ENCODE data around the gene NFYA. TPM values are rescaled to one million over a fixed set of nuclear protein-coding genes. Genes with fewer than 3 reads are reported as not detected.

NFYA gene
- total RNA-seq, 1 experiment from 2014 or later: 34.7 TPM

DNA sequence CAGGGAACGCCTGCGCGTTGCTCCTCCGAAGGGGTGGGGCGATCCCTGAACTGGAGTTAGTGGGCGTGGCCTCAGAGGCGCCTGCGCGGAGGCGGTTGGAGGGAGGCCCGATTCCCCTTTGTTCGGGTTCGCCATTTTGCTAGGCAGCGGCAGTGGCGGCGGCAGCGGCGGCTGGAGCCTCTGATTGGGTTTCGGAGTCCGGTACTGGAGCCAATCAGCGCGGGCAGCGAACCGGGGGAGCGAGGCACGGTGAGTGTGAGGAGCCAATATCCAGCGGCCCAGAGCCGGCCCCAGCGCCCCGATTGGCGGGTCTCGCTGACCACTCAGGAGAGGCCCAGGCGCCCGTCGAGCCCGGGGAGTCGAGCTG, at the start of gene NFYA (continued):
- no peak for TF ChIP-seq SMAD4 (CRISPR knock-in tag; IDR thresholded peaks at IDR 0.05)
- TF ChIP-seq ARID4B (CRISPR knock-in tag; IDR thresholded peaks at IDR 0.05; ENCODE audit: borderline replicate concordance): no peak
- TF ChIP-seq ZNF423 (CRISPR knock-in tag; IDR thresholded peaks at IDR 0.05): no peak

- H3K36me3 Mint-ChIP-seq: 0 out of 2 replicates have a peak, but pooled peaks cover 3% of the 10 kb centered on the region
- DNase-seq (ENCODE audit: low spot score): no peak
- peaks cover 14% of the 10 kb centered on the region for H3K4me1 Mint-ChIP-seq
- ChIA-PET CTCF (interaction anchor here (0.9 to 1.1 kb wide), 3 partner anchors 16 to 129 kb away, joined by 3 to 5 read pairs (median 4); partner anchors contain the start of gene UNC5CL), POLR2A (no interaction called here)
- H3K27me3 Mint-ChIP-seq (ENCODE audit: low read depth): peaks cover 3% of the 10 kb centered on the region; the same call in 1 of the 2 replicates
- no peak for TF ChIP-seq ELF4 (CRISPR knock-in tag; IDR thresholded peaks at IDR 0.05; ENCODE audit: low read depth)
- no peak overlapping the region for H3K4me3 Mint-ChIP-seq
- ATAC-seq: no peak
- peaks cover 8% of the 10 kb centered on the region for H3K9me3 Mint-ChIP-seq
- H3K27ac Mint-ChIP-seq: no peak overlapping the region
These were observed 49.7 kb upstream of the NFYA start for GRCh38 chr6:41023114-41023513.

DNA sequence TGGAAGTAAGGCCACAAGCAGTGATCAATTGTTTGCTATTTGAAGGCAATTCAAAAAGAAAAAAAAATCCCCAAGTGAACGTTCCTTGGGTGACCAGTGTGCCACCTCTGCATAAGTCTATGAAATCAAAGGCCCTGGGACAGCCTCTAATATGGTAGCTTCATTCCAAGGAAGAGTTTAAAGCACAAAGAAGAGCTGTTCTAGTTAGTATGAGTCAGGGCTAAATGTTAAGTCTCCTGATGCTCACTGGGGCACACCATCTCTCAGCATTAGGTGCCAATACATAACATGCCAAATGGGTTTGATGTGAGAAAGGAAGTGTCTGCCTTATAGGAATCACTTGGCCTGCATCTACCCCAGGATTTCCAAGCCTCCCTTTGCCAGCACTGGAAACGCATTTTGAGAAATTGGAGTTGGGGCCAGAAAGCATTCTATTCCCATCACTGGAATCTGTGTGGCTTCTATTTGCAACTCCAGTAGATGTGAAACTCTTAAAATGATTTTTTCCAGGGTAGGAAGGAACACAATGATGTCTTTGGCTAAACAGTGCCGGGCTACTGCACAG, 46.7 kb upstream of the NFYA start:
- POLR2A ChIA-PET: no interaction called here
- no peak overlapping the region for H3K27ac Mint-ChIP-seq
- CTCF ChIA-PET: interaction anchor here (1.0 kb wide), 1 partner anchor 180 kb away, joined by 3 read pairs; no protein-coding TSS in a partner anchor
- H3K9me3 Mint-ChIP-seq: no peaks in the 10 kb centered on the region
- H3K27me3 Mint-ChIP-seq (ENCODE audit: low read depth): no peaks in the 10 kb centered on the region; the same call in 1 of the 2 replicates
- ATAC-seq (no peak), DNase-seq (ENCODE audit: low spot score) (no peak)
- no peak overlapping the region for H3K4me3 Mint-ChIP-seq
- H3K36me3 Mint-ChIP-seq: no peaks in the 10 kb centered on the region
- peaks cover 23% of the 10 kb centered on the region for H3K4me1 Mint-ChIP-seq
- TF ChIP-seq, protein P1, sequence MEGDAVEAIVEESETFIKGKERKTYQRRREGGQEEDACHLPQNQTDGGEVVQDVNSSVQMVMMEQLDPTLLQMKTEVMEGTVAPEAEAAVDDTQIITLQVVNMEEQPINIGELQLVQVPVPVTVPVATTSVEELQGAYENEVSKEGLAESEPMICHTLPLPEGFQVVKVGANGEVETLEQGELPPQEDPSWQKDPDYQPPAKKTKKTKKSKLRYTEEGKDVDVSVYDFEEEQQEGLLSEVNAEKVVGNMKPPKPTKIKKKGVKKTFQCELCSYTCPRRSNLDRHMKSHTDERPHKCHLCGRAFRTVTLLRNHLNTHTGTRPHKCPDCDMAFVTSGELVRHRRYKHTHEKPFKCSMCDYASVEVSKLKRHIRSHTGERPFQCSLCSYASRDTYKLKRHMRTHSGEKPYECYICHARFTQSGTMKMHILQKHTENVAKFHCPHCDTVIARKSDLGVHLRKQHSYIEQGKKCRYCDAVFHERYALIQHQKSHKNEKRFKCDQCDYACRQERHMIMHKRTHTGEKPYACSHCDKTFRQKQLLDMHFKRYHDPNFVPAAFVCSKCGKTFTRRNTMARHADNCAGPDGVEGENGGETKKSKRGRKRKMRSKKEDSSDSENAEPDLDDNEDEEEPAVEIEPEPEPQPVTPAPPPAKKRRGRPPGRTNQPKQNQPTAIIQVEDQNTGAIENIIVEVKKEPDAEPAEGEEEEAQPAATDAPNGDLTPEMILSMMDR (IDR thresholded peaks at IDR 0.05): no peak
- TF ChIP-seq ATF2 (CRISPR knock-in tag; IDR thresholded peaks at IDR 0.05; ENCODE audit: borderline replicate concordance, low read depth) (no peak), SP1 (CRISPR knock-in tag; conservative IDR thresholded peaks at IDR 0.05) (no peak), ELF4 (CRISPR knock-in tag; IDR thresholded peaks at IDR 0.05; ENCODE audit: low read depth) (no peak), ZNF512 (CRISPR knock-in tag; IDR thresholded peaks at IDR 0.05; ENCODE audit: borderline replicate concordance) (no peak), SMAD4 (CRISPR knock-in tag; IDR thresholded peaks at IDR 0.05) (no peak), ZBTB21 (CRISPR knock-in tag; IDR thresholded peaks at IDR 0.05; ENCODE audit: borderline replicate concordance) (no peak), E2F5 (CRISPR knock-in tag; IDR thresholded peaks at IDR 0.05) (no peak), ZNF425 (CRISPR knock-in tag; conservative IDR thresholded peaks at IDR 0.05) (no peak), FOXJ3 (CRISPR knock-in tag; IDR thresholded peaks at IDR 0.05; ENCODE audit: borderline replicate concordance) (no peak)
- TF ChIP-seq, protein P2, sequence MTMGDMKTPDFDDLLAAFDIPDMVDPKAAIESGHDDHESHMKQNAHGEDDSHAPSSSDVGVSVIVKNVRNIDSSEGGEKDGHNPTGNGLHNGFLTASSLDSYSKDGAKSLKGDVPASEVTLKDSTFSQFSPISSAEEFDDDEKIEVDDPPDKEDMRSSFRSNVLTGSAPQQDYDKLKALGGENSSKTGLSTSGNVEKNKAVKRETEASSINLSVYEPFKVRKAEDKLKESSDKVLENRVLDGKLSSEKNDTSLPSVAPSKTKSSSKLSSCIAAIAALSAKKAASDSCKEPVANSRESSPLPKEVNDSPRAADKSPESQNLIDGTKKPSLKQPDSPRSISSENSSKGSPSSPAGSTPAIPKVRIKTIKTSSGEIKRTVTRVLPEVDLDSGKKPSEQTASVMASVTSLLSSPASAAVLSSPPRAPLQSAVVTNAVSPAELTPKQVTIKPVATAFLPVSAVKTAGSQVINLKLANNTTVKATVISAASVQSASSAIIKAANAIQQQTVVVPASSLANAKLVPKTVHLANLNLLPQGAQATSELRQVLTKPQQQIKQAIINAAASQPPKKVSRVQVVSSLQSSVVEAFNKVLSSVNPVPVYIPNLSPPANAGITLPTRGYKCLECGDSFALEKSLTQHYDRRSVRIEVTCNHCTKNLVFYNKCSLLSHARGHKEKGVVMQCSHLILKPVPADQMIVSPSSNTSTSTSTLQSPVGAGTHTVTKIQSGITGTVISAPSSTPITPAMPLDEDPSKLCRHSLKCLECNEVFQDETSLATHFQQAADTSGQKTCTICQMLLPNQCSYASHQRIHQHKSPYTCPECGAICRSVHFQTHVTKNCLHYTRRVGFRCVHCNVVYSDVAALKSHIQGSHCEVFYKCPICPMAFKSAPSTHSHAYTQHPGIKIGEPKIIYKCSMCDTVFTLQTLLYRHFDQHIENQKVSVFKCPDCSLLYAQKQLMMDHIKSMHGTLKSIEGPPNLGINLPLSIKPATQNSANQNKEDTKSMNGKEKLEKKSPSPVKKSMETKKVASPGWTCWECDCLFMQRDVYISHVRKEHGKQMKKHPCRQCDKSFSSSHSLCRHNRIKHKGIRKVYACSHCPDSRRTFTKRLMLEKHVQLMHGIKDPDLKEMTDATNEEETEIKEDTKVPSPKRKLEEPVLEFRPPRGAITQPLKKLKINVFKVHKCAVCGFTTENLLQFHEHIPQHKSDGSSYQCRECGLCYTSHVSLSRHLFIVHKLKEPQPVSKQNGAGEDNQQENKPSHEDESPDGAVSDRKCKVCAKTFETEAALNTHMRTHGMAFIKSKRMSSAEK (CRISPR knock-in tag; IDR thresholded peaks at IDR 0.05; ENCODE audit: borderline replicate concordance): no peak

Measured in WTC11 (cell line).